Small intestine (tissue), 7 donors: Measurements from ENCODE around the gene ZNF165. TPM values are rescaled to one million over a fixed set of nuclear protein-coding genes. Genes with fewer than 3 reads are reported as not detected.
"Not testable (repeated sequence)": the region's sequence is repeated elsewhere in the genome, so short reads cannot be mapped to it uniquely, and the experiment has no call there.

Experiments
- DNase-seq, 2 donors: peaks; one replicate each; pipeline versions ENCODE4 v3.0.0 to v3.0.0-alpha.2; 2013
- FAIRE-seq: peaks from 2 replicates; lab custom pipeline; 2012; peaks lifted over from hg19 to GRCh38; lab: Jason Lieb, UNC
- H3K27ac ChIP-seq, 3 donors: one replicate each; pipeline ENCODE4 v1.5.1; 2013; ENCODE audit warnings: low read length in 2 of 3, mild to moderate bottlenecking in 2 of 3, control low read depth in 1 of 3, inconsistent platforms in 1 of 3, low read depth in 1 of 3, moderate library complexity in 1 of 3
- H3K27me3 ChIP-seq, 3 donors: one replicate each; pipeline ENCODE4 v1.6.1; 2013; ENCODE audit warnings: low read length in 3 of 3, inconsistent platforms in 1 of 3; ENCODE audit not compliant: control insufficient read depth in 3 of 3, insufficient read depth in 3 of 3
- H3K36me3 ChIP-seq, 3 donors: one replicate each; pipeline ENCODE4 v1.6.1; 2013; ENCODE audit warnings: low read length in 3 of 3, inconsistent platforms in 1 of 3, low read depth in 1 of 3, mild to moderate bottlenecking in 1 of 3, moderate library complexity in 1 of 3; ENCODE audit not compliant: control insufficient read depth in 3 of 3, insufficient read depth in 2 of 3
- H3K4me1 ChIP-seq, 3 donors: one replicate each; pipeline ENCODE4 v1.6.1; 2013; ENCODE audit warnings: low read length in 2 of 3, inconsistent platforms in 1 of 3, low read depth in 1 of 3, mild to moderate bottlenecking in 1 of 3, moderate library complexity in 1 of 3; ENCODE audit not compliant: control insufficient read depth in 3 of 3, insufficient read depth in 2 of 3
- H3K4me3 ChIP-seq, 3 donors: one replicate each; pipeline ENCODE4 v1.5.1; 2013; ENCODE audit warnings: low read length in 3 of 3, control low read depth in 1 of 3, inconsistent platforms in 1 of 3, low read depth in 1 of 3, mild to moderate bottlenecking in 1 of 3, moderate library complexity in 1 of 3
- H3K9me3 ChIP-seq, 2 donors: one replicate each; pipeline ENCODE4 v1.6.1; 2013; ENCODE audit warnings: low read depth in 1 of 2, low read length in 1 of 2; ENCODE audit not compliant: control insufficient read depth in 2 of 2, insufficient read depth in 1 of 2
- WGBS, 3 donors: extraction: QIAGEN DNeasy Blood & Tissue Kit; methylation state at CpG; one replicate each; pipeline ENCODE4 v1.1.7; 2013; 5-methylcytosine and 5-hydroxymethylcytosine counted together
- polyA plus RNA-seq, 4 donors: library from polyadenylated mRNA; stranded (reverse) in 3 of 4; unstranded in 1 of 4; fragments of 200-250 nt in 3 of 4; fragments of 120-200 nt in 1 of 4; gene quantifications; one replicate each; pipeline versions ENCODE4 v1.2.1 to v1.2.3, GENCODE V29; 2013
- donor health status: healthy with polysubstance abuse.
- donor health status: control.
- donor health status: control.
- donor health status: Bipolar disorder and iron deficiency.
- donor health status: healthy.

ZNF165 gene
- polyA plus RNA-seq, 4 donors: 2.7 to 4.3 (median 3.6) TPM

DNA sequence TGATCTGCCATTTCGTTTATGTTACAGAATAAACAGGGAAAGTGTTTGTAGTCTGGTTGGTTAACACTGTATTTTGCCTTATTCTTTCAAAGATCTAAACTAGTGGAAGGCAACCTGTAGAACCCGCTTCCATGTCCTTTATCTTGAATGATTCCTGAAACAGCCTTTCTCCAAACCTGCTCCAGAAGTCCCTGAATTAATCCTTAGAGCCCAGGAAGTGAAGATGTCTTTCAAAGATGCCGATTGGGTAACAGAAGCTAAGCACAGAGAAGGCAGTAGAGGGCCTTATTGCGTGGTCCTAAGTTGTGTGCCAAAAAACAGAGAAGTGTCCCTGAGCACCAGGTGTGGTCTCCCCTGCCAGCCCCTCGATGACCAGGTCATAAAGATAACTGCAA, 24.9 kb downstream of the ZNF165 start:
- FAIRE-seq (no peak), DNase-seq (no peak)
- H3K4me3 ChIP-seq: peak overlapping the region; percentile 48 to 75 (median 74)
- H3K36me3 ChIP-seq: no peaks in the 10 kb centered on the region
- WGBS, 3 donors: 13 to 21% (median 18%) methylated on average over 5 of the region's 5 CpGs
- H3K27ac ChIP-seq: peak overlapping the region in 2 of 3 donors; percentile 84 to 87
- no peaks in the 10 kb centered on the region for H3K4me1 ChIP-seq
- peaks cover 0 to under 1% (median 0%) of the 10 kb centered on the region in 3 donors for H3K27me3 ChIP-seq
- no peaks in the 10 kb centered on the region for H3K9me3 ChIP-seq

DNA sequence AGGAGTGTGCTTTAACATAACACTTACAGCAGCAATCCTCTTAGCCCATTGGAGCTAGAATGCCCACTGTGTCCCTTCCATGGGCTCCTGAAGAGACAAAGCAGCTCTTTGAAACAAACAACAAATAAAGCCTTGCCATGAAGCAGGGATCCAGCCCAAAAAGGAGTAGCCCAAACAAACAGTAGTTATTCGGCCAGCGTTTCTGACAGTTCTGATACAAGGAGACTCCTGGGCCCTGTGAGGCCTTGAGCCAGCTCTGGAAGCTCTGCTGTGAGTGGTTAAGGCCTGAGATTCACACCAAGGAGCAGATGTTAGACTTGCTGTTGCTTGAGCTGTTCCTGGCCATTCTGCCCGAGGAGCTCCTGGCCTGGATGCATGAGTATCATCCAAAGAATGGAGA, 27.1 kb downstream of the ZNF165 start:
- H3K4me1 ChIP-seq: no peaks in the 10 kb centered on the region
- no peak overlapping the region for H3K27ac ChIP-seq
- H3K27me3 ChIP-seq: peaks cover 0 to 2% (median 0%) of the 10 kb centered on the region in 3 donors
- no peaks in the 10 kb centered on the region for H3K36me3 ChIP-seq
- no peak overlapping the region for H3K4me3 ChIP-seq
- 80 to 86% (median 84%) methylated on average over 3 of the region's 3 CpGs for WGBS, 3 donors
- FAIRE-seq (no peak), DNase-seq (no peak)
- H3K9me3 ChIP-seq: no peaks in the 10 kb centered on the region

DNA sequence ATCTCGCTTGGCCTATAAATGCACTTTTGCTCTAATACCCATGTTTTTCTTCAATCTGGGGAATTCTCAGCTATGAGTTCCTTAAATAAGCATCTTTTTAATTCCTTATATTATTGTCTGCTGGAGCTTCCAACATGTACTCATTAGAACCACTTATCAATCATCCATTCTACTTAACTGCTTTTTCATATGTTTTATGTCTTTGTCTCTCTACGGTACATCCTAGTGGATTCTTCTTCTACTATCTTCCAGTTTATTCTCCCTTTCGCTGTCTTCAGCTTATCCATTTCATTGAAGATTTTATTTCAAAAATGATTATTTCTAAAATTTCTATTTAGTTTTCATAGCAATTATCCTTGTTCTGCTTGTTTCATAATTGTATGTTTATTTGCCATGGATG, 31.6 kb downstream of the ZNF165 start:
- DNase-seq (no peak), FAIRE-seq (no peak)
- no peak overlapping the region for H3K27ac ChIP-seq
- no peaks in the 10 kb centered on the region for H3K4me1 ChIP-seq
- WGBS, 3 donors: 77 to 95% (median 81%) methylated on average over 3 of the region's 3 CpGs
- H3K4me3 ChIP-seq: no peak overlapping the region
- H3K27me3 ChIP-seq: peaks cover 0 to 2% (median 0%) of the 10 kb centered on the region in 3 donors
- no peaks in the 10 kb centered on the region for H3K36me3 ChIP-seq
- no peaks in the 10 kb centered on the region for H3K9me3 ChIP-seq

DNA sequence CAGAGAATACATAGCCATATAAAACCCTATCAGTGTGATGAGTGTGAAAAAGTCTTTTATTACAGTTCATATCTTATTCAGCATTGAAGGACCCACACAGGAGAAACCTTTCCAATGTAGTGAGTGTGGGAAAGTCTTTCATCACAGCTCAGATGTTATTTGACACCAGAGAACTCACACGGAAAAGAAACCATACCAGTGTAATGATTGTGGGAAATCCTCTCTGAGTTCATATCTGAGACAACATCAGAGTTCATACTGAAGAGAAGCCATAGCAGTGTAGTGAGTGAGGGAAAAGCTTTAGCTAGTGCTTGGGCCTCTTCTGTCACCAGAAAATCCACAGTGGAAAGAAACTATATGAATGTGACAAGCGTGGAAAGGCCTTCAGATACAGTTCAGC, 35.4 kb downstream of the ZNF165 start:
- H3K36me3 ChIP-seq: peaks cover 0 to 6% (median 0%) of the 10 kb centered on the region in 3 donors
- FAIRE-seq (no peak), DNase-seq (no peak)
- no peaks in the 10 kb centered on the region for H3K9me3 ChIP-seq
- no peak overlapping the region for H3K4me3 ChIP-seq
- WGBS, 3 donors: 83 to 94% (median 85%) methylated on average over 2 of the region's 2 CpGs
- H3K27ac ChIP-seq: no peak overlapping the region
- no peaks in the 10 kb centered on the region for H3K27me3 ChIP-seq
- H3K4me1 ChIP-seq: no peaks in the 10 kb centered on the region

DNA sequence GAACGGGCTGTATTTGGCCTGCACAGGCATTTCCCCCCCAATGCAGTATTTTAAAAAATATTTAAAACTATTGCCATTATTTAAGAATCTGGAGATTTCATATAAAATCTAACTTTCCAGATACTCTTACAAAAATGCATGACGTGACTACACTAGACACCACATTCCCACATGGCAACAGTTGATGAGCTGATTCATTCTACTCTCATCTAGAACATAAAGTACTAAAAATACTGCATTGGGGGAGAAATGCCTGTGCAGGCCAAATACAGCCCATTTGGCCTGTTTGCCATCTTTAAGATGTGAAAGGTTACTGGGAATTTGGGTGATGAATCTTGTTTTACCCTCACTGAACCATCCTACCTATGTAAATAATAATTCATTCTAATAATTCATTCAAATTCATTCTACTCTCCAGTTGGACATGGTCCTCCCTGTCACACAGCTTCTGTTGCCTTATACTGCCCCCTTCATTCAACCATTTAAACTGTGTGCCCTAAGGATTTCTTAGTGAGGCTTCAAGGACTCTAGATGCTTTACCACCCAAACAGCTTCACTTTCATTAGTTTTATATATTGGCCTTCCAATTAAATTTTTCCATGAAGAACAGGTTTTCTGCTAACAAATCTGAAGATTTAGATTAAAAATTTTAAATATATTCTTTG, 37.1 kb downstream of the ZNF165 start:
- Histone ChIP-seq H3K27me3 (no peaks in the 10 kb centered on the region), H3K4me3 (no peak overlapping the region), H3K4me1 (no peaks in the 10 kb centered on the region), H3K36me3 (peaks cover 0 to 6% (median 0%) of the 10 kb centered on the region in 3 donors), H3K27ac (no peak overlapping the region), H3K9me3 (no peaks in the 10 kb centered on the region)
- FAIRE-seq (no peak), DNase-seq (no peak)
- 92 to 95% (median 93%) methylated on average over 2 of the region's 2 CpGs for WGBS, 3 donors

DNA sequence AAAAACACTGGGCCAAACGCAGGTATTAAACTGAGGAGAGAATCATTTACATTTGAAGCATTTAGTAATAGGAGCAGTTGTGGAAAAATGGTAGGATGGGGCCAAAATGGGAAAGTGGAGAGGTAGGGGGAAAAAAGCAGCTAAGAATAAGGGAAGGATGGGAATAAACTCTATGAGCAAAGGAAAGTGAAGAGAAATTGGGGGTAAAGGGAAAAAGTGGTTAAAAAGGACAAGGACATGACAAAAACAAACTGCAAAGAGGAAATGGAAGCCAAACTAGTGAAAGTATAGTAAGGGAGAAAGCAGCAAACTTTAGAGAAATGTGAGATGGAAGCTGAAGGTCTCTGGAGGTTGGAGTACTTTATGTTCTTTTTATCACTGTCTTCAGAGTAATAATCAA, 37.8 kb downstream of the ZNF165 start:
- peaks cover 0 to 6% (median 0%) of the 10 kb centered on the region in 3 donors for H3K36me3 ChIP-seq
- FAIRE-seq (no peak), DNase-seq (no peak)
- no peaks in the 10 kb centered on the region for H3K4me1 ChIP-seq
- H3K27ac ChIP-seq: no peak overlapping the region
- H3K9me3 ChIP-seq: no peaks in the 10 kb centered on the region
- H3K27me3 ChIP-seq: no peaks in the 10 kb centered on the region
- 81 to 88% (median 83%) methylated on average over 1 of the region's 1 CpG for WGBS, 3 donors
- no peak overlapping the region for H3K4me3 ChIP-seq

DNA sequence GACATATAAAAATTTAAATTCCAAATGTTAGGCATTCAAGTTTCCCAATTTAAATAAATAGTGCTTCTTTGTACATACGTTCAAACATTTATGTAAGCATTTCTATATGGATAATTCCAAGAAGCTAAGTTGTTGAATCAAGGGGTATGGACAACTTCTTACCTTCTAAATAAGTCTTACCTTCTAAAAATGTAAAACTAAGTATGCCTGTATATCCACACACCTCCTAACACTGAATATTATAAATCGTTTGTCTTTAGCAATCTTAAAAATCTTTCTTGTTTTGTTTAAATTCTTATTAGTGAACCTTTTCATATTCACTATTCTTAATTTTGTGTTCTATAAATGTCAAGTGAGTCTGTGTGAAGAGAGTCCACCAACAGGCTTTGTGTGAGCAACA, 41.5 kb downstream of the ZNF165 start:
- no peak overlapping the region for H3K27ac ChIP-seq
- WGBS, 3 donors: 87 to 94% (median 91%) methylated on average over 2 of the region's 2 CpGs
- H3K36me3 ChIP-seq: peaks cover 0 to 11% (median 0%) of the 10 kb centered on the region in 3 donors
- H3K4me1 ChIP-seq: peaks cover 0 to 2% (median 0%) of the 10 kb centered on the region in 3 donors
- H3K4me3 ChIP-seq: no peak overlapping the region
- H3K27me3 ChIP-seq: no peaks in the 10 kb centered on the region
- FAIRE-seq (no peak), DNase-seq (no peak)
- no peaks in the 10 kb centered on the region for H3K9me3 ChIP-seq

DNA sequence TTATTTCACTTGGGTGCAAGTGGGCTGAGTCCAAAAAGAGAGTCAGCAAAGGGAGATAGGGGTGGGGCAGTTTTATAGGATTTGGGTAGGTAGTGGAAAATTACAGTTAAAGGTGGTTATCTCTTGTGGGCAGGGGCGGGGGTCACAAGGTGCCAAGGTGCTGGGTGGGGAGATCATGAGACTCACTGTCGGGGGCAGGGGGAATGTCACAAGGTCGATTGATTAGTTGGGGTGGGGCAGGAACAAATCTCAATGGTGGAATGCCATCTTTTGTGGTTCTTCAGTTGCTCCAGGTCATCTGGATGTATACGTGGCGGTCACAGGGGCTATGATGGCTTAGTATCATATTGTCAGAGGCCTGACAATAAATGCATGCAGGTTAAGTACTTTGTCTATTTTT, 41.9 kb downstream of the ZNF165 start:
- H3K9me3 ChIP-seq, H3K27me3 ChIP-seq, FAIRE-seq, H3K27ac ChIP-seq, DNase-seq, H3K4me1 ChIP-seq, H3K4me3 ChIP-seq: not testable (repeated sequence)
- 85 to 92% (median 90%) methylated on average over 5 of the region's 5 CpGs for WGBS, 3 donors
- H3K36me3 ChIP-seq: peaks cover 0 to 11% (median 0%) of the 10 kb centered on the region in 3 donors
